HCT116 (cell line): ENCODE measurements around the gene CGB1. TPM values are rescaled to one million over a fixed set of nuclear protein-coding genes. Genes with fewer than 3 reads are reported as not detected.
A peak's percentile ranks its signal among the peaks of the same experiment; 100 is the strongest.
"Not testable (repeated sequence)": the region's sequence is repeated elsewhere in the genome, so short reads cannot be mapped to it uniquely, and the experiment has no call there.

Experiments used
- ATAC-seq: fragments of 200-7000 bp; cut with Tn5 transposase; 2 replicates; pipeline ENCODE4 v1.9.1; 2020; ENCODE audit warnings: mild to moderate bottlenecking, moderate library complexity
- BruUV-seq: library from RNA; stranded (reverse); fragments of 400-500 nt; replicated peaks from 2 replicates; lab custom pipeline; 2021; lab: Mats Ljungman, UMichigan
- CTCF ChIA-PET: fragments of 300-600 bp; sonication (Branson Sonifier 250); formaldehyde crosslinking; loops from one replicate; lab custom pipeline; 2021; ENCODE audit warnings: antibody characterized with exemption; lab: Charles Lee
- POLR2A ChIA-PET: fragments of 300-600, 350-600 bp; sonication (Branson Sonifier 250); formaldehyde crosslinking; loops from one replicate; lab custom pipeline; 2021; ENCODE audit warnings: antibody characterized with exemption; lab: Charles Lee
- RAD21 ChIA-PET, 2 experiments: fragments of 300-600 bp; sonication (Branson Sonifier 250); formaldehyde crosslinking; loops; one replicate each; lab custom pipeline; 2023; ENCODE audit warnings: low total read pairs in 2 of 2; ENCODE audit not compliant: uncharacterized antibody in 2 of 2, unreplicated experiment in 2 of 2, low non-redundant PET in 1 of 2; lab: Charles Lee
- DNase-seq: peaks from one replicate; pipeline ENCODE4 v3.0.0-alpha.2; 2010; ENCODE audit warnings: low read depth, low spot score
- H2AFZ ChIP-seq: fragments of 200-600 bp; shearing (Covaris generic), sonication (generic); 2 replicates; pipeline ENCODE4 v1.6.1; 2017; ENCODE audit warnings: low read depth, mixed run types, mixed read lengths, antibody characterized with exemption, low read length; ENCODE audit not compliant: poor library complexity, severe bottlenecking
- H3K27ac ChIP-seq: 2 replicates; pipeline ENCODE4 v1.5.1; 2012; ENCODE audit warnings: low read depth, low read length
- H3K27me3 ChIP-seq: fragments of 200-600 bp; sonication (generic); 2 replicates; pipeline ENCODE4 v1.6.1; 2016; ENCODE audit warnings: mixed run types, low read length, mixed read lengths; ENCODE audit not compliant: insufficient read depth
- H3K36me3 ChIP-seq, 2 experiments: fragments of 200-500 bp in 1 of 2; fragments of 200-600 bp in 1 of 2; sonication (Bioruptor generic) in 1 of 2; sonication (generic) in 1 of 2; 2 replicates each; pipeline versions ENCODE4 v1.5.1 to v1.6.1; 2014 to 2016; ENCODE audit warnings: low read length in 2 of 2, inconsistent platforms in 1 of 2, mixed read lengths in 1 of 2, mixed run types in 1 of 2; ENCODE audit not compliant: insufficient read depth in 2 of 2, control insufficient read depth in 1 of 2
- H3K4me1 ChIP-seq, 2 experiments: fragments of 200-600 bp in 1 of 2; sonication (generic) in 1 of 2; 2 replicates each; pipeline versions ENCODE4 v1.5.1 to v1.6.1; 2012 to 2017; ENCODE audit warnings: low read length in 2 of 2, inconsistent platforms in 1 of 2, mild to moderate bottlenecking in 1 of 2, mixed read lengths in 1 of 2, mixed run types in 1 of 2, moderate library complexity in 1 of 2; ENCODE audit not compliant: insufficient read depth in 2 of 2, control insufficient read depth in 1 of 2
- H3K4me2 ChIP-seq: fragments of 200-600 bp; sonication (generic); 2 replicates; pipeline ENCODE4 v1.6.1; 2017; ENCODE audit warnings: mixed run types, low read length, mixed read lengths
- H3K4me3 ChIP-seq, 2 experiments: fragments of 200-600 bp in 1 of 2; sonication (generic) in 1 of 2; replicated peaks in 1 of 2; 2 replicates each; pipeline ENCODE4 v1.5.1; 2011 to 2016; ENCODE audit warnings: low read length in 2 of 2, control low read depth in 1 of 2, low read depth in 1 of 2, mild to moderate bottlenecking in 1 of 2, mixed read lengths in 1 of 2, mixed run types in 1 of 2
- H3K79me2 ChIP-seq: fragments of 200-600 bp; sonication (generic); 2 replicates; pipeline ENCODE4 v1.6.1; 2017; ENCODE audit warnings: mild to moderate bottlenecking, mixed run types, low read length, moderate library complexity, mixed read lengths; ENCODE audit not compliant: insufficient read depth
- H3K9ac ChIP-seq: fragments of 200-600 bp; sonication (generic); 2 replicates; pipeline ENCODE4 v1.6.1; 2016; ENCODE audit warnings: low read length, mixed read lengths
- H3K9me2 ChIP-seq: fragments of 200-600 bp; sonication (generic), shearing (Covaris generic); 2 replicates; pipeline ENCODE4 v1.6.1; 2017; ENCODE audit warnings: mixed run types, mild to moderate bottlenecking, moderate library complexity; ENCODE audit not compliant: insufficient read depth
- H3K9me3 ChIP-seq, 2 experiments: fragments of 200-500 bp in 1 of 2; fragments of 200-600 bp in 1 of 2; sonication (Bioruptor generic) in 1 of 2; sonication (generic) in 1 of 2; 2 replicates each; pipeline ENCODE4 v1.6.1; 2014 to 2017; ENCODE audit warnings: low read length in 2 of 2, mixed read lengths in 2 of 2, inconsistent platforms in 1 of 2, low read depth in 1 of 2, mild to moderate bottlenecking in 1 of 2, mixed run types in 1 of 2, moderate library complexity in 1 of 2; ENCODE audit not compliant: control insufficient read depth in 1 of 2, insufficient read depth in 1 of 2
- H4K20me1 ChIP-seq: fragments of 200-600 bp; sonication (generic), shearing (Covaris generic); 2 replicates; pipeline ENCODE4 v1.6.1; 2017; ENCODE audit warnings: mixed run types, mild to moderate bottlenecking, moderate library complexity; ENCODE audit not compliant: insufficient read depth
- CBX3 ChIP-seq: IDR thresholded peaks from 2 replicates; pipeline ENCODE4 v1.6.1; 2012; ENCODE audit warnings: low read depth
- ELF1 ChIP-seq: IDR thresholded peaks from 2 replicates; pipeline ENCODE4 v1.6.1; 2012; ENCODE audit warnings: low read depth, borderline replicate concordance
- EZH2 ChIP-seq: fragments of 200-600 bp; sonication (generic); IDR thresholded peaks from 2 replicates; pipeline ENCODE4 v1.6.1; 2017; ENCODE audit warnings: antibody characterized with exemption, mixed run types
- FOSL1 ChIP-seq: IDR thresholded peaks from 2 replicates; pipeline ENCODE4 v1.6.1; 2012; ENCODE audit warnings: low read depth
- JUND ChIP-seq: IDR thresholded peaks from 2 replicates; pipeline ENCODE4 v1.6.1; 2012
- POLR2AphosphoS5 ChIP-seq: IDR thresholded peaks from 2 replicates; pipeline ENCODE4 v1.6.1; 2011; ENCODE audit warnings: mild to moderate bottlenecking, low read depth, low read length, moderate library complexity
- RAD21 ChIP-seq: IDR thresholded peaks from 2 replicates; pipeline ENCODE4 v1.6.1; 2012; ENCODE audit warnings: low read depth, mild to moderate bottlenecking
- SP1 ChIP-seq: IDR thresholded peaks from 2 replicates; pipeline ENCODE4 v1.6.1; 2012; ENCODE audit warnings: low read depth
- TCF7L2 ChIP-seq: IDR thresholded peaks from 2 replicates; pipeline ENCODE4 v1.7.0; 2011; ENCODE audit warnings: borderline replicate concordance, inconsistent platforms; ENCODE audit not compliant: insufficient read depth, insufficient read length; ENCODE audit errors: extremely low read depth
- ZBTB33 ChIP-seq: IDR thresholded peaks from 2 replicates; pipeline ENCODE4 v1.6.1; 2011; ENCODE audit warnings: mild to moderate bottlenecking, low read length, moderate library complexity; ENCODE audit not compliant: insufficient replicate concordance; ENCODE audit errors: extremely low read depth
- intact Hi-C: fragments of 100-400 bp; cut with micrococcal nuclease; formaldehyde crosslinking; loops from 2 replicates; pipeline ENCODE4 v1.10.0; 2022
- total RNA-seq: library from RNA; stranded (reverse); gene quantifications from one replicate; pipeline ENCODE4 v1.2.1, GENCODE V29; 2021; ENCODE audit not compliant: unreplicated experiment
- TF ChIP-seq, protein P1 (sequence below): IDR thresholded peaks from 2 replicates; pipeline ENCODE4 v1.6.1; 2012
- TF ChIP-seq, protein P2 (sequence below), 3 experiments: fragments of 200-600 bp in 1 of 3; sonication (generic) in 1 of 3; IDR thresholded peaks in 2 of 3; conservative IDR thresholded peaks in 1 of 3; 2 replicates each; pipeline ENCODE4 v1.5.1; 2012 to 2017; ENCODE audit warnings: low read depth in 2 of 3, low read length in 2 of 3, antibody characterized with exemption in 1 of 3, borderline replicate concordance in 1 of 3, control low read depth in 1 of 3, mild to moderate bottlenecking in 1 of 3, mixed read lengths in 1 of 3, mixed run types in 1 of 3, moderate library complexity in 1 of 3; ENCODE audit not compliant: insufficient read depth in 1 of 3

CGB1 gene
- total RNA-seq, 1 experiment from 2014 or later: 0.76 TPM

DNA sequence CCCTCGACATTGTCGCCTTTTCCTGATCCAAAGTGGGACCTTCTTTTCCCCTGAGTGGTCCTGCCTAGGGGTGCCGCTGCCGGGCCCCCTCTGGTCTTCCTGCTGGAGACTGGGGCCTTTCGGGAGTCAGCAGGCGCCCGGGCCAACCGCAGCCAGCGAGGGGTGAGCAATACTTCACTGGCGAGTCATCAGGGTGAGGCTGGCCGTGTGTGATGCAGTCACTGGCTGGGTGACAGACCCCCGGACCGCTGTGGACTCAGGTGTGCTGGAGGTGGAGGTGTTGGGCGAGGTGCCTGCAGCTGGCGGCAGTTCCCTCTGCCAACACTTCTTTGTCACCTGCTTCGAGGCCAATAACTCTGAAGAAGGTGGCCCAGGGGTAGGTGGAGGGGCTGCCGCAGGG is 5.5 kb upstream of the CGB1 start (continued):
- TF ChIP-seq ZBTB33: no peak
- TF ChIP-seq FOSL1: peak; percentile 65
- TF ChIP-seq JUND: peak; percentile 62
- TF ChIP-seq RAD21: no peak
- TF ChIP-seq, protein P1, sequence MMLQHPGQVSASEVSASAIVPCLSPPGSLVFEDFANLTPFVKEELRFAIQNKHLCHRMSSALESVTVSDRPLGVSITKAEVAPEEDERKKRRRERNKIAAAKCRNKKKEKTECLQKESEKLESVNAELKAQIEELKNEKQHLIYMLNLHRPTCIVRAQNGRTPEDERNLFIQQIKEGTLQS: no peak
- TF ChIP-seq TCF7L2: no peak
- 0 out of 2 replicates have a peak, but pooled peaks have one; percentile 16 for TF ChIP-seq POLR2AphosphoS5
- TF ChIP-seq ELF1: no peak
- TF ChIP-seq EZH2: no peak
- no peak for TF ChIP-seq CBX3
- peak; percentile 47 for TF ChIP-seq SP1
- TF ChIP-seq, protein P2, sequence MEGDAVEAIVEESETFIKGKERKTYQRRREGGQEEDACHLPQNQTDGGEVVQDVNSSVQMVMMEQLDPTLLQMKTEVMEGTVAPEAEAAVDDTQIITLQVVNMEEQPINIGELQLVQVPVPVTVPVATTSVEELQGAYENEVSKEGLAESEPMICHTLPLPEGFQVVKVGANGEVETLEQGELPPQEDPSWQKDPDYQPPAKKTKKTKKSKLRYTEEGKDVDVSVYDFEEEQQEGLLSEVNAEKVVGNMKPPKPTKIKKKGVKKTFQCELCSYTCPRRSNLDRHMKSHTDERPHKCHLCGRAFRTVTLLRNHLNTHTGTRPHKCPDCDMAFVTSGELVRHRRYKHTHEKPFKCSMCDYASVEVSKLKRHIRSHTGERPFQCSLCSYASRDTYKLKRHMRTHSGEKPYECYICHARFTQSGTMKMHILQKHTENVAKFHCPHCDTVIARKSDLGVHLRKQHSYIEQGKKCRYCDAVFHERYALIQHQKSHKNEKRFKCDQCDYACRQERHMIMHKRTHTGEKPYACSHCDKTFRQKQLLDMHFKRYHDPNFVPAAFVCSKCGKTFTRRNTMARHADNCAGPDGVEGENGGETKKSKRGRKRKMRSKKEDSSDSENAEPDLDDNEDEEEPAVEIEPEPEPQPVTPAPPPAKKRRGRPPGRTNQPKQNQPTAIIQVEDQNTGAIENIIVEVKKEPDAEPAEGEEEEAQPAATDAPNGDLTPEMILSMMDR (IDR thresholded peaks at IDR 0.05 in 2 of 3, conservative IDR thresholded peaks at IDR 0.05 in 1 of 3; ENCODE audit: borderline replicate concordance in 1 of 3, insufficient read depth in 1 of 3, low read depth in 2 of 3, low read length in 2 of 3): no peak
- TF ChIP-seq, all 23 proteins: peak for 5

DNA sequence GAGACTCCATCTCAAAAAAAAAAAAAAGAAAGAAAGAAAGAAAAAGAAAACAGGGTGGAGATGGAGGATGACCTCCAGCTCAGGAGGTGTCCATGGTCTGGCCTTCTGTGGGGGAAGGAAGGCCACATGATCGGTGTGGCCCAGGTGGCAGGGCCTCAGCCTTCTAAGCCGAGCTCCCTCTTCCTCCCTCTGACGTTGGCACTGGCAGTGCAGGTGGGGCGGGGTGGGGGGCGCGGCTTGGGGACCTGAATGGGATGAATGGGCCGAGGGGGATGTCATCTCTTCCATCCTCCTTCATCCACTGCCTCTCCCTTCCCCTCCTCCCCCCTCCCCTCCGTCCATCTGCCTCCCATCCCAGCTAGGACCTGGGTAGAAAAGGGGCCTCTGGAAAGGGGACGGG is 3.0 kb upstream of the CGB1 start:
- H4K20me1 ChIP-seq, POLR2A ChIA-PET, RAD21 ChIA-PET, H3K27me3 ChIP-seq, H3K4me2 ChIP-seq, H3K9me3 ChIP-seq, H3K4me3 ChIP-seq, intact Hi-C loops, DNase-seq, H3K9me2 ChIP-seq, H2AFZ ChIP-seq, H3K36me3 ChIP-seq, ATAC-seq, H3K79me2 ChIP-seq, H3K9ac ChIP-seq, CTCF ChIA-PET, H3K27ac ChIP-seq, BruUV-seq: not testable (repeated sequence)
- H3K4me1 ChIP-seq: peaks cover 25 to 45% of the 10 kb centered on the region in 2 experiments
